Measurements from ENCODE around the gene LRRFIP1.

The LRRFIP1 gene

GRCh38 chr2:237721458-237721857 is 94.1 kb downstream of the LRRFIP1 start:
- DNase-seq (ENCODE audit: low read depth in 1 of 2, low spot score in 1 of 2), result no peak

- DNase-seq (ENCODE audit: low read depth in 1 of 2, low spot score in 1 of 2), result no peak
Measured at GRCh38 chr2:237722616-237723015, 95.2 kb downstream of the LRRFIP1 start.

GRCh38 chr2:237723023-237723422 is 95.6 kb downstream of the LRRFIP1 start:
- no peak for DNase-seq (ENCODE audit: low read depth in 1 of 2, low spot score in 1 of 2)

GRCh38 chr2:237723602-237724001 is 96.2 kb downstream of the LRRFIP1 start:
- DNase-seq (ENCODE audit: low read depth in 1 of 2, low spot score in 1 of 2), result no peak

- no peak for DNase-seq (ENCODE audit: low read depth in 1 of 2, low spot score in 1 of 2)
Measured at GRCh38 chr2:237724811-237725478, 97.6 kb downstream of the LRRFIP1 start.

- no peak for DNase-seq (ENCODE audit: low read depth in 1 of 2, low spot score in 1 of 2)
Measured at GRCh38 chr2:237725661-237726060, 98.3 kb downstream of the LRRFIP1 start.

GRCh38 chr2:237726401-237726830 is 99.0 kb downstream of the LRRFIP1 start:
- DNase-seq (ENCODE audit: low read depth in 1 of 2, low spot score in 1 of 2), result no peak

- DNase-seq (ENCODE audit: low read depth in 1 of 2, low spot score in 1 of 2), result no peak
Measured at GRCh38 chr2:237727363-237727762, 100.0 kb downstream of the LRRFIP1 start.

- no peak for DNase-seq (ENCODE audit: low read depth in 1 of 2, low spot score in 1 of 2)
Measured at GRCh38 chr2:237729681-237730475, 102.5 kb downstream of the LRRFIP1 start.

GRCh38 chr2:237731663-237732062 is 104.3 kb downstream of the LRRFIP1 start:
- peak; percentile 14 to 42 for DNase-seq (ENCODE audit: low read depth in 1 of 2, low spot score in 1 of 2)

- DNase-seq (ENCODE audit: low read depth in 1 of 2, low spot score in 1 of 2), result no peak
Measured at GRCh38 chr2:237732070-237732469, 104.7 kb downstream of the LRRFIP1 start.

GRCh38 chr2:237732790-237733381 is 105.5 kb downstream of the LRRFIP1 start:
- no peak for DNase-seq (ENCODE audit: low read depth in 1 of 2, low spot score in 1 of 2)

GRCh38 chr2:237733677-237734300 is 106.4 kb downstream of the LRRFIP1 start:
- no peak for DNase-seq (ENCODE audit: low read depth in 1 of 2, low spot score in 1 of 2)

- no peak for DNase-seq (ENCODE audit: low read depth in 1 of 2, low spot score in 1 of 2)
Measured at GRCh38 chr2:237734905-237735623, 107.7 kb downstream of the LRRFIP1 start.

GRCh38 chr2:237735798-237736197 is 108.4 kb downstream of the LRRFIP1 start:
- DNase-seq (ENCODE audit: low read depth in 1 of 2, low spot score in 1 of 2), result no peak

GRCh38 chr2:237736783-237737182 is 109.4 kb downstream of the LRRFIP1 start:
- DNase-seq (ENCODE audit: low read depth in 1 of 2, low spot score in 1 of 2), result no peak

GRCh38 chr2:237737196-237737865 is 109.9 kb downstream of the LRRFIP1 start:
- DNase-seq (ENCODE audit: low read depth in 1 of 2, low spot score in 1 of 2), result no peak

- no peak for DNase-seq (ENCODE audit: low read depth in 1 of 2, low spot score in 1 of 2)
Measured at GRCh38 chr2:237738255-237738654, 110.9 kb downstream of the LRRFIP1 start.

GRCh38 chr2:237739101-237739500 is 111.7 kb downstream of the LRRFIP1 start:
- DNase-seq (ENCODE audit: low read depth in 1 of 2, low spot score in 1 of 2), result no peak

- DNase-seq (ENCODE audit: low read depth in 1 of 2, low spot score in 1 of 2), result no peak
Measured at GRCh38 chr2:237742191-237742590, 114.8 kb downstream of the LRRFIP1 start.
